Fibroblast of skin of scalp (primary cell): Measurements from ENCODE around the gene RPS4Y2. TPM values are rescaled to one million over a fixed set of nuclear protein-coding genes. Genes with fewer than 3 reads are reported as not detected.

Experiments used
- DNase-seq: peaks from one replicate; pipeline ENCODE4 v3.0.0-alpha.2; 2013
- polyA plus RNA-seq, 2 experiments: library from polyadenylated mRNA; unstranded; fragments of 120-200 nt; gene quantifications; one replicate each; pipeline ENCODE4 v1.2.1, GENCODE V29; 2013; ENCODE audit not compliant: insufficient read length in 2 of 2

RPS4Y2 gene
- polyA plus RNA-seq (2013, experiment 1 of 2; ENCODE audit: insufficient read length) = not detected
- not detected for polyA plus RNA-seq (2013, experiment 2 of 2; ENCODE audit: insufficient read length)

DNA sequence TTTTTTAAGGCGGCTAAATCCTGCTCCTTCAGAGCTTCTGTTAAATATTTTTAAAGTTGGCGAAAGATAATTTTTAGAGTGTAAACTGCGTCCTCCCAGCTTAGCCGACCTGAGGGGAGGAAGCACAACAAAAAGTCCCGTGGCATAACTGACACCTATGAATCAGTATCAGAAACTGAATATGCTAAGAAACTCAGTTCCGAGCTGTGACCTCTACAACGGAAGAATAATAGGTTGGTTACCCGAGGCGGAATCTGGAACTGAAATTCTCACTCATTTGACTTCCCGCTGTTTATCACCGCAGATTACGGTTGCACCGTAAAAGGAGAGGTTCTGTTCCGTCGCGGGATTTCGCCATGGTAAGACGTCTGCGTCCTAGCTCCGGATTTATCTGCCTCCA, at the start of gene RPS4Y2:
RPS4Y2 (plus strand) TSS at position 301 of the 400 bp plus-strand sequence; CDS start at position 357, 56 bp downstream.
- no peak for DNase-seq

DNA sequence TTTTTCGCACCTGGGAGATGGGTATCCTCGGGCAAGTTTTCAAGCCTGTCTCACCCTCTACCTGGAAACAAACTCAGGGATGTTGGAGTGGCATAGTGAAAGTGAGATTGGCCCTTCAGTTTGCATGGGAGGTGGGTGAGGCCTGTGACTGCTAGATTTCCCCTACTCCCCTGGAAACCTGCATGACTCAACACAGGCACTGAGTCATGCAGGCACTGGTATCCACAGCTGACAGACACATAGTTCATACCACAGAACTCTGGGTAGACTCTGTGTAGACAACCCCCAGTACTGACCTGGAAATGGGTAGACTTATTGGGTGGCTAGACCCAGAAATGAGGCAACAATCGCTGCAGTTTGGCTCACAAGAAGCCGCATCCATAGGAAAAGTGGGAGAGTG, 41.5 kb upstream of the RPS4Y2 start:
- DNase-seq = no peak

DNA sequence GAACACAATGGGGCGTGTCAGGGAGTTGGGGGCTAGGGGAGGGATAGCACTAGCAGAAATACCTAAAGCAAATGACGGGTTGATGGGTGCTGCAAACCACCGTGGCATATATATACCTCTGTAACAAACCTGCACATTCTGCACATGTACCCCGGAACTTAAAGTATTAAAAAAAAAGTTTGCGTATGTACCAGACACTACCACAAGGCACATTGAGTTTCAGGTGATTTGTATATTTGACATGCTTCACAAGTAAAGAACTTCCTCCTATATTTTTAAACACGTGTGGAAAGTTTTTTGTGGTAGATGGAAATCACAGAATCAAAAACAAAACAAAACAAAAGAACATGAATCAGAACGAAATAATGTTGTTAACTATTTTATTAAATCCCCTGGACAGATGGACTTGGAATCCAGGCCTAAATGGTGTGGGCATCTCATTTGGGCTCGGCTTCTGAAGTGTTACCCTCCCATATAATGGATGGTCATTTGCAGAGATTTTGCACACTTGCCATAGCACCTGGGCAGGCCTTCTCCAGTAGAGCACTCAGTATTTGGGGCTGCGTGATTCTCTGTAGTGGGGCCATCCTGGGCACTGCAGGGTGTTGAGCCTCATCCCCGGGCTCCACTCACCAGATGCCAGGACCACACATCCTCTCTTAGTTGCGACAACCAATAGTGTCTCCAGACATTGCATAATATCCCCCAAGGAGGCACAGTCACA, 29.6 kb upstream of the RPS4Y2 start:
- DNase-seq = no peak

DNA sequence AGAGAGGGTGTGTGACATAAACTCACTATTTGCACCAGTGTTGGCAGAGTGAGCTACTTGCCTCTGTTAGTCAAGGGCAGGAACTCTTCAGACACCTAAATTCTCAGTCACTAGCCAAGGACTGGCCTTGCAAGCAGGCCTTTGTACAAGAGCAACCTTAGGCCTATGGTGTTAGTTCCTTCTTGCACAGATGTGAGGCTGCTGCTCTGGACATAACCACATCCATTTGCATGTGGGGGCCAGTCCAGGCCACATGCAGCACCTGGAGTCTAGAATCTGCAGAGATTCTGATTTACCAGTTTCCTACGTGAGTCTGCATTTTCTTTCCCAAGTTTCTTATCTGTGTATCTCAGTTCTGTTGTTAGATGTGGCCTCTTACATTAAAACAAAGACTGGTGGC, 20.7 kb upstream of the RPS4Y2 start:
- no peak for DNase-seq

DNA sequence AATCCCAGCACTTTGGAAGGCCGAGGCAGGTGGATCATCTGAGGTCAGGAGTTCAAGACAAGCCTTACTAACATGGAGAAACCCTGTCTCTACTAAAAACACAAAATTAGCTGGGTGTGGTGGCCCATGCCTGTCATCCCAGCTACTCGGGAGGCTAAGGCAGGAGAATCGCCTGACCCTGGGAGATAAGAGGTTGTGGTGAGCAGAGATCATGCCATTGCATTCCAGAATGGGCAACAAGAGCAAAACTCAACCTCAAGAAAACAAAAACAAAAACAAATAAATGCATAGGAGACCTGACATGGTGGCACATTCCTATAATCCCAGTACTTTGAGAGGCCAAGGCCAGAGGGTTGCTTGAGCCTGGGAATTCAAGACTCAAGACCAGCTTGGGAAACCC, 16.1 kb upstream of the RPS4Y2 start:
- no peak for DNase-seq

DNA sequence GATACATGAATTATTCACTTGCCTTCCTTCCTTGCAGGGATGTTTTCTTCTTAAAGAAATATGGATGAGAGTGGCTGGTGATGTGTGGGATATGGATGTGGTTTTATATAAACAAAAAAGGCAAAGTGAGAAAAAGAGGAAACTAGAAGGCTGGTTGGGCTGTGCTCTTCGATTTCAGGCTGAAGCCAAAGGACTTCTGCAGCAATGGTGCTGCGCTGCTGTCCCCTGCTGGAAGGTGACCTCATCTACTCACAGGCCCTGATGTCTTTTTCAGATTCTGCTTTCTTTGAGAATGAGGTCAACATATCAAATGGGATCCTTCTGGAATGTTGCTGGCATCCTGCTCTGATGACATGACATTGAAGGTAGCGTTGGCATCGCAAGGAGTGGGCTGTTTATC, 15.3 kb upstream of the RPS4Y2 start:
- no peak for DNase-seq

DNA sequence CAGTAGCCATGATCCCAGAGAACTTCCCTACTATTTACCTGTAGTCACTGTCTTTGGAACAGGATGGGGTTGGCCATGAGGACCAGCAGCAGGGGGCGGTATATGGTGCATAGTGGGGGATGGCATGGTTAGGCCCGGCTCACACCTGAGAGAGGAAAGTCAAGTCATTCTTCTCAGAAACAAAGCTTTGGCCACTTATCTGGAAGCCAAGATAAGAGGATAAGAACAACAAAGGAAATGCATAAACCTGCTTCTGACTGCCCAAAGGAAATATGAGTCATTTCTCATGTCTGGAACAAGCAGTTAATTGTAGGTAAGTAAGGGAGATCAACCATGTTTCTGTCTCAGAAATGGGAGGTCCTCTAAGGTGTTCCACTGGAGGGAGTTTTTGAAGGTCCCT, 10.8 kb upstream of the RPS4Y2 start:
- no peak for DNase-seq

DNA sequence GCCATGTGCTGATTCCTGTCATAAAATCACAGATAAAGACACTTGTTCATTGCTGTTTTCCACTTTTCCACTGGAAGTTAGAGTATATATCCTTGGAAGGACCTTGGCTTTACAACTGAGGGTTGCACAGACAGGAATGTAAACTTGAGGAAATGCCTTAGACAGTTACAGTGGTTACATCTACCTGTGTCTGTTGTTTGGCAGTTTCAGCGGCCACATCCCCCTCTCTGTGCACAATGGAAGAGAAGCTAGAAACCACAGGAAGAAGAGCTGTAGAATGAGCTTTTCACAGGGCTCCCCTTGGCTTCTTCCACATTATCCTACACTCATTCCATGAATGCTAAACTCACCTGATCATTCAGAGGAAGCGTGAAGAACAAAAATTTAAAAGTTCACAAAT, 9.0 kb upstream of the RPS4Y2 start:
- no peak for DNase-seq

DNA sequence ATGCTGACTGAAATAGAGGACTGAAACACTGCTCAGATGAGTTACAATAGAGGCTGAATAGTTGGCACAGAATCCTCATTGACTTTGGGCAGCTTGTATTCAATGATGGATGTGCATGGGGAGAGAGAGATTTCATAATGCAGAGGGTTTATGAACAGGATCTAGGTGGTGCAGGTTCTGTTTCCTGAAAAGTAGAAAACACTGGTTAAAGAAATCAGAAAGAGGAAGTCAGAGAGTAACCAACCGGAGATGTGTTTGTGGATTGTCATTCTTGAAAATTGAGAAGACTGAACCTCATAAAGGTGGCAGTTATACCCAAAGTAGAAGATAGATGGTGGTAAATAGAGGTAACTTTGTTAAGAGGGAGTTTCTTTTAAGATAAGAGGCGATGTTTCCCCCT, 8.0 kb downstream of the RPS4Y2 start:
- DNase-seq = no peak

DNA sequence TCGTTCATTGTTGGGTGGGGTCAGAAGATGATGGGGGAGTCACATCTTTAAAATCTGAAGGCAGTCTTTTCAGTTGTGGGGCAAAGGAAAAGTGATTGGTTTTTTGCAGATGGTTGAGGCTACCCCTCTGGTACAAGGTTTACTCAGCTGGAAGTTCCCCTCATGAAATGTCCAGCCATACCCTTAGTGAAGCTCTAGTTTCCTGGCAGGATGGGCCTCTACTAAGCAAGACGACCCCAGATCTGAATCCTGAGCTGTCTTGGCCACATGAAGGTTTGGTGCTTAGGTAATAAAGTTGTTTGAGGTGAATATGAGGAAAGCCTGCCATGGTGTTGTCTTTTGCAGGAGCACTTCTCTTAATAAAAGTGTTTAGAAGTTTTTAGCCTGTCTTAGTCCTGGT, 9.2 kb downstream of the RPS4Y2 start:
- no peak for DNase-seq

DNA sequence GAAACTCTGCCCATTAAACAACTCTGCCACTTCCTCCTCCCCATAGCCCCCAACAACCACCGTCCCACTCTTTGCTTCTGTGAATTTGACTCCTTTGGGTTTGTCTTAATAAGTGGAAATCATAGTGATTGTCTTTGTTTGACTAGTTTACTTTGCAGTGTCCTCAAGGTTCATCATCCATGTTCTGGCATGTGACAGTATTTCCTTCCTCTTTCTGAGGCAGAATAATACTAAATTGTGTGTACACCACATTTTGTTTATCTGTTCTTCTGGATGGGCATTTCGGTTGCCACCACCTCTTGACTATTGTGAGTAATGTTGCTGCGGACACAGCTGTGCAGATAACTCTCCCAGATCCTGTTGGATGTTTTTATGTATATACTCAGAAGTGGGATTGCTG, 14.8 kb downstream of the RPS4Y2 start:
- no peak for DNase-seq

DNA sequence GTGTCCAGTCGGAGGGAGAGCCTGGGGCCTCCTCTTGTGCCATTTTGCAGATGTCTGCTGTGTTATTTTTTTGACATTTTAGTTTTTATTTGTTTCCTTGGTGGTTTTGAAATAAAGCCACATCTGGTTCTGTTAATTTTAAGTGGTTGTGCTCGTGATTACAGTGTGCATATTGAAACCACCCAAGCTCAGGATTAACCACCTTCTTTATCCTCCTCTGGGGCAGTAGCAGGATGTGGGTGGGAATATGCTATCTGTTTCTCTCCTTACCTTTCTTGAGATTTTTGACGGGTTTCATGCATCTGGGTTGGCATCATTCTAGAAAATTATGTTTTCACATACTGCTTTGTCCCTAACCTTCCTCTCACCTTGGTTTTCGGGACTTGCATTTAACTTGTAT, 20.2 kb downstream of the RPS4Y2 start:
- no peak for DNase-seq

DNA sequence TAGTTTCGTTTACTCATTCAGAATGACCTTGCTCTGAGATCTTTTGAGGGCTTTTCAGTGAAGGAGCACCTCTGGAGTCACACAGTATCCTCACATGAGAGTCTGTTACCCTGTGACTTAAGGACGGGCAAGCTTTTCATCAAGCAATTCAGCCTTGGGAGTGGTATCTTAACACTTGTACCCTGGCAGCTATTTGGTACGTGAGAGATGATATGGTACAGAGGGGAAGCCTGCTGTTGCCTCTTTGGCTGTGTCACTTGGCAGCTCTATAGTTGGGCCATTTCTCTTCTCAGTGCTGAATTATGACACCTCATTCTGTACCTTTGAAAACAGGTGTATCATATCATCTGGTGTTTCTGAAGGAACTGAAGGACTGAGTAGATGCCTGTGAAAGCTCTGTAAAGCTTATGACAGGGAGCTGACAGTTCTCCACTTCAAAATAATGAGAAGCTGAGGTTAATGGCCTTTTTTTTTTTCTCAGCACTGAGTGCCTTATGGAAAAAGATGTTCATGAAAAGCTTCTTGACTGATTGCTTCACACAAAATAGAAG, 24.3 kb downstream of the RPS4Y2 start:
- no peak for DNase-seq

DNA sequence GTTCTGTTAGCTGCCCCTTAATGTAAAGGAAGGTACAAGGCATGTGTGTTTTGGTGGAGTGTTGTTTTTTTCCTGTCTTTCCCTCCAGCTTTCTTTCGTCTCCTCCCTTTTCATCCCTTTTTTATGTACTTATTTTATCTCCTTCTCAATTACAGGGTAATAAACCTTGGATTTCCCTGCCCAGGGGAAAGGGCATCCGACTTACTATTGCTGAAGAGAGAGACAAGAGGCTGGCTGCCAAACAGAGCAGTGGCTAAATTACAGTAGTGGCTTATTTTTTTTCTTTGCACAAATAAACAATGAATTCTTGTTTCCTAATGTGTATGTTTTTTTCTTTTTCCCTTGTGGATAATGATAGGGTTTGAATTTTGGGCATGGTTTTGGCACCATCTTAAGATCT, 24.9 kb downstream of the RPS4Y2 start:
- DNase-seq = no peak

DNA sequence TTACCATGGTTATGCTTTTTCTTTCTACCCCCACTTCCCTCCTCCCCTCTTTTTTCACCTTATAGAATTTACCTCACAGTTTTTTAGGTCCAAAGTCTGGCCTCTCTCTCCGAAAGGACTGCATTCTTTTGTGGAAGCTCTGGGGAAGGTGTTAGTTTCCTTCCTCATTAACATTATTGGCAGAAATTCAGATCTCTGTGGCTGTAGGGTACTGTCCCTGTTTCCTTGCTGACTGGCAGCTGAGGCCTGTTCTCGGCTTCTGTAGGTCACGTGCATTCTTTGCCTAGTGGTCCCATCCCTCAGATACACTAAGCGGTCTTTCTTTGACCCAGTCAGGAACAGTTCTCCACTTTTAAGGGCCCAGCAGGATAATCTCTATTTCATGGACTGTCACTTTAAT, 25.5 kb downstream of the RPS4Y2 start:
- no peak for DNase-seq

DNA sequence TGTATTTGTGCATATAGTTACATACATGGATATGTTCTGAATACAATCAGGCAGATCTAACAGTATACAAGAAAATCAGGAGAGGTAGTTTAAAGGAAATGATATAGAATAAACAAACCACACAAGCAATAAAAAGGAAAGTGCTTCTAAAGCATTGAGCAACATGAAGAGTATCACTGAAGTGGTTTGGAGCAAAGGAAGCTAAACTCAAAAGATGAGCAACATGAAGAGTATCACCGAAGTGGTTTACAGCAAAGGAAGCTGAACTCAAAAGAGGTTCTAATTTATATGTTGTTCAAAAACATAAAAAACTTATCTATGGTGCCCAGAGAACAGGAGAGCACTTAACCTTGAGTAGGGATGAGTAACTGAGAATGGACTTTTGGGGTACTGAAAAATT, 29.1 kb downstream of the RPS4Y2 start:
- DNase-seq = no peak

DNA sequence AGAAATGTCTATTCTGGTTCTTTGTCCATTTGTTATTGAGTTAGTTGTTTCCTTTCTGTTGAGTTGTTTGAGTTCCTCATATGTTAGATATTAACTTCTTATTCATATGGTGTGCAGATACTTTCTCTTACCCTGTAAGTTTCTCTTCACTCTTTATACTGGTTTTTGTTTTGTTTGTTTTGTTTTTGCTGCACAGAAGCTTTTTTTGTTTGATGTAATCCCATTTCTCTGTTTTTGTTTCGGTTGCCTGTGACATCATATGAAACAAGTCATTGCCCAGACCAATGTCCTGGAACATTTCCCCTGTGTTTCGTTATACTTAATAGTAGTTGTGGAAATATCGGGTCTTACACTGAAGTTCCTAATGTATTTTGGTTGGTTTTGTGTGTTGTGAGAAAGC, 31.2 kb downstream of the RPS4Y2 start:
- no peak for DNase-seq

DNA sequence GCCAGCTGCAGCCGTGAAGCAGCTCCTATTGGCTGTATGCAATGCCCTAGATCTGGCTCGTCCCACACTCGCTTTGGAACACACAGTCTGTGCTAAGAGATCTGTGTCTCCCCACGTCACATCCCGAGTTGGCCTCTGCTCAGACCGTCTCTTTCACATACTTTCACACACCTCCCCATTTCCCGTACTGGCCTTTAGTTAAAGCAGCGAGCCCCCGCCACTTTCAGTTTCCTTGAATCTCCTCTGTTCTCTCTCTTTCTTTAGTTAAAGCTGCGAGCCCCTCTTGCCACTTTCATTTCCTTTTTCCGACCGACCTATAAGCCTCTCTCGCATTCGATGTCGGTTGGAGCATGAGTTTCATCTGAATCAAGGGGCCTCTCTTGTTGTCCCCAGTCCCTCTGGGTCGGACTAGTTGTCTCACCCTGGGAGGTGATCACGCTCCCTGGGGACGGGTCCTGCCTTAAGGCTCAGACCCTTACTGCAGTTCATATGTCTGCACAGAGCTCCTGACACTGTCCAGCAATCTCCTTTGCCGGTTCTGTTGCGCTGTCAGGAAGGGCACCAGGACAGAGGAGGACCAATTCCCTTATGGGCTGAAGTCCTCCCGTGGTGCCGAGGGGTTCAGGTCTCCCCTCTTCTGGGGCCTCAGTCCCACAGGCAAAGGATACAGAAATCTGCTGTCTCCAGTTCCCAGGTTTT, 42.6 kb downstream of the RPS4Y2 start:
- no peak for DNase-seq

DNA sequence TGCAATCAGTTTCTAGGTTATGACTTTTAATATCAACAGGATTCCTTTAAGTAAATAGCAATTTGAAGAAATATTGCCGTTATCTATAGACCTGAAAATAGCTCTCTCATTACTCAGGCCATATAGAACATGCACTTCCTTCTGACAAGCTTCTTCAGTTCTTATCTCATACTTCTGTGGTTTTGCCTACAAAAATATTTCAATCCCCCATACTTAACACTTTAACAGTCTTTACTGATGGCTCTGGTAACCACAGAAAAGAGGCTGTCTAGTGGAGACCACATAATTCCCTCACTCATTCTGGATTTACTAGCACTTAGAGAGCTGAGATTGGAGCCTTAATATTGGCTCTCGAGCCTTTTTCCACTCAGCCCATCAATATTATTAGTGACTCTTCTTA, 46.8 kb downstream of the RPS4Y2 start:
- no peak for DNase-seq

DNA sequence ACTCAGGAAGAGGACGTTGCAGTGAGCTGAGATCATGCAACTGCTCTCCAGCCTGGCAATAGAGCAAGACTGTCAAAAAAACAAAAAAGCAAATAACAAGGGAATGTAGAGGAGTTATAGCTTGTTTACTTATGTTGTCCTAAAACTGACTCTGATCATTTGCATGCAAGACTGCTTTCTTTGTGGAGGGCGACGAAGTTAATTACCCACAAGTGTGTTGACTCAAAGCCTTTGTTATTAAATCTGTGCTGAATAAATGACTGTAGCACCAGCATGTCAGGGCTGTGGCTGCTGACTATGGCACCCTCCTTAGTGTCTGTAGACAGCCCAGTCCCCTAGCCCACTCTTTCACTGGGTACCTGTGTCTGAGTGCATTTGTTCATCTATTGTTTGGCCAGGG, 50.3 kb downstream of the RPS4Y2 start:
- no peak for DNase-seq

DNA sequence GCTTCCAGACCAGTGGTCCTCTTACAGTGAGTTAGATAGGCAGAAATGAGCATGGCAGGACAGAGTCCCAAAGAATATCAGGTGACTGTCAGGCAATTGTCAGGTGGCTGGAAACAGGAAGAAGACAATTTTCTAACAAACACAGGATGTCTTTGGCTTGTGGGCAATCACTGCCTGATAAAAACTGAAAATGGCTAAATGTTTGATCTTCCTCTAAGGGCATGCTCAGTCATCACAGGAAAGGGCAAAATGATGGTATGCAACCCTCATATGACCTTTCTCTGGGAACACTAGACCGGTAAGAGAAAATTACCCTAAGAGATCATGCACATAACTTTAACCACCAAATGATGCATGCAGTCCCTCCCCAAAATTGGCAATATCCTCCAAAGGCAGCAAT, 57.6 kb downstream of the RPS4Y2 start:
- no peak for DNase-seq

DNA sequence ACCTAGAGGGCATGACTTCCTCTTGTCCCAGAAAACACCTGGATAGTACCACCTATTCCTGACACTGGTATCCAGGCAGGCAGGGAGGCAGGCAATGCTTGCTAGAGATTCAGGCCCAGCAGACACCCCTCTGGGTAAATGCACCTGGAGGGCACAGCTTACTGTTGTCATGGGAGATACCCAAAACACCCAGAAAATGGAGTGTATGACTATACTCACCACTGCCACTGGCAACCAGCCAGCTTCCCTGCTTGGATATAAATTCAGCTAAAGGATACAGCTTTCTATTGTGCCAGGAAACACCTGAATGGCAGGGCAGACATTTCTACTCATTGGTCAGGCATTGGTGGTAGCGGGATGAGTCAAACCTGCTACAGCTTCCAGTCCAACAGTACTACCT, 58.9 kb downstream of the RPS4Y2 start:
- DNase-seq = no peak

DNA sequence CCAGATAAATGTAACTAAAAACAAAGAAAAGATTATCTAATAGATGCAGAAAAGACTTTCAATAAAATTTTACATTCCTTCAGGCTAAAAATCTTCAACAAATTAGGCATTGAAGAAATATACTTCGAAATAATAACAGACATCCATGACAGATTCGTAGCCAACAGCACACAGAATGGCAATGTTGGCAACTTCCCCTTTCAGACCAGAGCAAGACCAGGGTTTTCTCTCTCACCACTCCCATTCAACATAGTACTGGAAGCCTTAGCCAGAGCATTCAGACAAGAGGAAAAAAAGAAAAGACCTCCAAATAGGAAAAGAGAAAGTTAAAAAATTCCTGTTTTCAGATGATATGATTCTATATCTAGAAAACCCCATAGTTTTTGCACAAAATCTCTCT, 61.2 kb downstream of the RPS4Y2 start:
- DNase-seq = no peak
